Astrocyte of the spinal cord (primary cell): Measurements from ENCODE around the gene TCIRG1.

Experiments used
- DNase-seq: peaks from one replicate; pipeline ENCODE4 v3.0.0; 2011; ENCODE audit warnings: low read depth, low spot score
- H3K4me3 ChIP-seq: 2 replicates; pipeline ENCODE4 v1.5.1; 2011; ENCODE audit warnings: low read depth, mild to moderate bottlenecking, low read length, moderate library complexity
- in situ Hi-C: cut with HindIII; loops from 2 replicates; pipeline ENCODE4 v1.10.0; 2017; ENCODE audit warnings: low sequenced_read_pairs
- TF ChIP-seq, protein P1 (sequence below): IDR thresholded peaks from 2 replicates; pipeline ENCODE4 v1.5.1; 2012; ENCODE audit warnings: low read depth, mild to moderate bottlenecking, low read length, inconsistent platforms

Gene TCIRG1

DNA sequence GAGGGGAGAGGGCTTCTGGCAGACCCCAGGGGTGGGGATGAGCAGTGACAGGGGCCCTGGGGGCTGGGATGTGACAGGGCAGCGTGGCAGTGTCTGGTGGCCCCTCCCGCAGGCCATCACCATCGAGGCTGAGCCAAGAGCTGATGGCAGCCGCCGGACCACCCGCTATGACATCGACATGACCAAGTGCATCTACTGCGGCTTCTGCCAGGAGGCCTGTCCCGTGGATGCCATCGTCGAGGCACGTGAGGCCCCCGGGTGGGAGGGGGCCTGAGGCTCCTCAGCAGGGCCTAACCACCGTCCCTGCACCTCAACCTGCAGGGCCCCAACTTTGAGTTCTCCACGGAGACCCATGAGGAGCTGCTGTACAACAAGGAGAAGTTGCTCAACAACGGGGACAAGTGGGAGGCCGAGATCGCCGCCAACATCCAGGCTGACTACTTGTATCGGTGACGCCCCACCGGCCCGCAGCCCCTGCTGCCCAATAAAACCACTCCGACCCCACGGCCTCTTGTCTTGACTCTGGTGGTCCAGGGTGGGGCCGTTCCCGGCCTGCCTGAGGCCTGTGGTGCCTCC is 2.6 kb upstream of the TCIRG1 start:
- TF ChIP-seq, protein P1, sequence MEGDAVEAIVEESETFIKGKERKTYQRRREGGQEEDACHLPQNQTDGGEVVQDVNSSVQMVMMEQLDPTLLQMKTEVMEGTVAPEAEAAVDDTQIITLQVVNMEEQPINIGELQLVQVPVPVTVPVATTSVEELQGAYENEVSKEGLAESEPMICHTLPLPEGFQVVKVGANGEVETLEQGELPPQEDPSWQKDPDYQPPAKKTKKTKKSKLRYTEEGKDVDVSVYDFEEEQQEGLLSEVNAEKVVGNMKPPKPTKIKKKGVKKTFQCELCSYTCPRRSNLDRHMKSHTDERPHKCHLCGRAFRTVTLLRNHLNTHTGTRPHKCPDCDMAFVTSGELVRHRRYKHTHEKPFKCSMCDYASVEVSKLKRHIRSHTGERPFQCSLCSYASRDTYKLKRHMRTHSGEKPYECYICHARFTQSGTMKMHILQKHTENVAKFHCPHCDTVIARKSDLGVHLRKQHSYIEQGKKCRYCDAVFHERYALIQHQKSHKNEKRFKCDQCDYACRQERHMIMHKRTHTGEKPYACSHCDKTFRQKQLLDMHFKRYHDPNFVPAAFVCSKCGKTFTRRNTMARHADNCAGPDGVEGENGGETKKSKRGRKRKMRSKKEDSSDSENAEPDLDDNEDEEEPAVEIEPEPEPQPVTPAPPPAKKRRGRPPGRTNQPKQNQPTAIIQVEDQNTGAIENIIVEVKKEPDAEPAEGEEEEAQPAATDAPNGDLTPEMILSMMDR, result no peak
- H3K4me3 ChIP-seq, result no peak overlapping the region
- in situ Hi-C loops, result no loop called here
- no peak for DNase-seq

- TF ChIP-seq, protein P1, result no peak
- no peak overlapping the region for H3K4me3 ChIP-seq
- in situ Hi-C loops, result no loop called here
- no peak for DNase-seq
Measured at GRCh38 chr11:68036717-68037239, 2.0 kb upstream of the TCIRG1 start.

DNA sequence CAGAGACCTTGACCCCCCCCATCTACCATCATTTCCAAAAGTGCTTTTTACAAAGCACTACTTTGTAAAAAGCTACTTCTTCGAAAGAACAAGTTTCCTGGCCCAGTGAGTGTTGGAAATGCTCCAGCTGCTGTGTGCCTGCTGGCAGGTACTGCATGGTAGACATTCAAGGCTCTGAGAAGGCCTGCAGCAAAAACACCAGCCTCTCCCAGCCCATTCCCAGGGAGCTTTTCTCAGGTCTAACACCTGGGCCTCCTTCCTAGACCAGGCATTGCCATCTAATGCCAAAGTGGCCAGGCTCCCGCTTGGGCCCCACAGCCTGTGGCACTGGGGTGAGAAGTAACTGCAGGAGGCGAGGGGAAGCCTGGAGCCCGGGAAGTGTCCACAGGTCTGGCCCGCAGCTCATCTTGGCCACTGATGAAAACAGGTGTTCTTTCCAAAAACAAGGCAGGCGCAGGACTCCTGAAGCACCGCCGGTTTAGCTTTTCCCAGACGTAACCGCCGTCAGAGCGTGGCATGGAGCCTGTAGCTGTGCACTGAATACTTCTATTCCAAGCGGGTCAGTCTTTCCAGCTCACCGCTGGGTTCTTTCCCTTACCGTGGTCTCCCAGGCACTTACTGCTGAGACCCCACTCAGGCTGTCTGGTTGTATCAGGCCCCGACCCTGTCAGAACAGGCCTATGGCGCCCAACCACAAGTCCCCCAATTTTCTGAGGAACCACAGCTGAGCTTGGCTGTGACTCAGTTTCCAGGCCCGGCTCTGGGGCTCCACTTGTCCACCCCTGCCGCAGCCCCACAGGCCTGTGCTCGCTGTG is 1.2 kb upstream of the TCIRG1 start:
- in situ Hi-C loops, result no loop called here
- TF ChIP-seq, protein P1, result no peak
- no peak for DNase-seq
- no peak overlapping the region for H3K4me3 ChIP-seq

GRCh38 chr11:68038226-68038717 is 553 bp upstream of the TCIRG1 start:
- DNase-seq, result no peak
- H3K4me3 ChIP-seq, result peak overlapping the region; percentile 58
- TF ChIP-seq, protein P1, result no peak
- in situ Hi-C loops, result no loop called here

- TF ChIP-seq, protein P1, result no peak
- peak overlapping the region; percentile 58 for H3K4me3 ChIP-seq
- no peak for DNase-seq
- in situ Hi-C loops, result no loop called here
Measured at GRCh38 chr11:68039526-68040086, 781 bp downstream of the TCIRG1 start.

- TF ChIP-seq, protein P1, result no peak
- H3K4me3 ChIP-seq, result peak overlapping the region; percentile 58
- in situ Hi-C loops, result no loop called here
- peak; percentile 69 for DNase-seq
Measured at GRCh38 chr11:68040101-68040956, 1.5 kb downstream of the TCIRG1 start.
